ENCODE results near the gene PPFIBP1. TPM values are rescaled to one million over a fixed set of nuclear protein-coding genes. Genes with fewer than 3 reads are reported as not detected.

The PPFIBP1 gene
- total and polyA plus RNA-seq, 8 donors: 6.6 to 254 (median 50.0) TPM

GRCh38 chr12:27548301-27549199, 24.5 kb downstream of the PPFIBP1 start:
- intact Hi-C loops (cut with DNase I; ENCODE audit: low total_unique reads): no loop called here
- no peaks in the 10 kb centered on the region for H3K9me3 ChIP-seq
- no peaks in the 10 kb centered on the region for H3K36me3 ChIP-seq
- H3K4me3 ChIP-seq: no peak overlapping the region
- H3K4me1 ChIP-seq: peaks cover 12 to 69% (median 34%) of the 10 kb centered on the region in 4 donors
- DNase-seq: no peak
- peak overlapping the region in 4 of 5 donors; percentile 17 to 71 (median 52) for H3K27ac ChIP-seq
- H3K27me3 ChIP-seq: no peaks in the 10 kb centered on the region
- WGBS, 5 donors: 79 to 88% (median 82%) methylated on average over 8 of the region's 8 CpGs
- TF ChIP-seq EP300 (IDR thresholded peaks at IDR 0.05): no peak
- no peak for TF ChIP-seq POLR2A (IDR thresholded peaks at IDR 0.05)
- no peak for TF ChIP-seq POLR2AphosphoS5 (IDR thresholded peaks at IDR 0.05)

GRCh38 chr12:27549236-27549800, 25.3 kb downstream of the PPFIBP1 start:
- peaks cover 12 to 77% (median 36%) of the 10 kb centered on the region in 4 donors for H3K4me1 ChIP-seq

GRCh38 chr12:27549801-27550652, 26.0 kb downstream of the PPFIBP1 start:
- Histone ChIP-seq H3K4me1 (peaks cover 12 to 83% (median 40%) of the 10 kb centered on the region in 4 donors), H3K4me3 (peak overlapping the region in 1 of 4 donors; percentile 29), H3K27ac (peak overlapping the region; percentile 63 to 74 (median 71)), H3K9me3 (no peaks in the 10 kb centered on the region), H3K36me3 (no peaks in the 10 kb centered on the region), H3K27me3 (no peaks in the 10 kb centered on the region)
- TF ChIP-seq POLR2AphosphoS5 (IDR thresholded peaks at IDR 0.05): peak; percentile 32 to 84 (median 71)
- no peak for TF ChIP-seq CTCF (IDR thresholded peaks at IDR 0.05)
- TF ChIP-seq POLR2A (IDR thresholded peaks at IDR 0.05): no peak
- no peak for TF ChIP-seq EP300 (IDR thresholded peaks at IDR 0.05)
- intact Hi-C loops (cut with DNase I; ENCODE audit: low total_unique reads): no loop called here
- DNase-seq: peak; percentile 81 to 91
- 14 to 24% (median 17%) methylated on average over 11 to 12 of the region's 12 CpGs for WGBS, 5 donors

More at GRCh38 chr12:27549236-27549800, 25.3 kb downstream of the PPFIBP1 start:
- 29 to 34% (median 31%) methylated on average over 8 of the region's 8 CpGs for WGBS, 5 donors
- no peak for DNase-seq
- intact Hi-C loops (cut with DNase I; ENCODE audit: low total_unique reads): no loop called here
- H3K27ac ChIP-seq: peak overlapping the region; percentile 63 to 74 (median 71)
- TF ChIP-seq POLR2A (IDR thresholded peaks at IDR 0.05) (no peak), POLR2AphosphoS5 (IDR thresholded peaks at IDR 0.05) (no peak), CTCF (IDR thresholded peaks at IDR 0.05) (no peak), EP300 (IDR thresholded peaks at IDR 0.05) (no peak)
- H3K9me3 ChIP-seq: no peaks in the 10 kb centered on the region
- no peaks in the 10 kb centered on the region for H3K27me3 ChIP-seq
- no peak overlapping the region for H3K4me3 ChIP-seq
- H3K36me3 ChIP-seq: no peaks in the 10 kb centered on the region

GRCh38 chr12:27550653-27550975, 26.6 kb downstream of the PPFIBP1 start:
- H3K4me1 ChIP-seq: peaks cover 13 to 83% (median 38%) of the 10 kb centered on the region in 4 donors
- H3K27ac ChIP-seq: peak overlapping the region in 3 of 5 donors; percentile 63 to 74 (median 71)
- H3K36me3 ChIP-seq: no peaks in the 10 kb centered on the region
- H3K4me3 ChIP-seq: no peak overlapping the region
- no peaks in the 10 kb centered on the region for H3K9me3 ChIP-seq
- DNase-seq: no peak
- intact Hi-C loops (cut with DNase I; ENCODE audit: low total_unique reads): no loop called here
- TF ChIP-seq CTCF (IDR thresholded peaks at IDR 0.05): no peak
- no peak for TF ChIP-seq POLR2A (IDR thresholded peaks at IDR 0.05)
- TF ChIP-seq POLR2AphosphoS5 (IDR thresholded peaks at IDR 0.05): no peak
- TF ChIP-seq EP300 (IDR thresholded peaks at IDR 0.05): no peak
- 41 to 59% (median 44%) methylated on average over 4 of the region's 4 CpGs for WGBS, 5 donors
- no peaks in the 10 kb centered on the region for H3K27me3 ChIP-seq

Data from stomach (tissue), 9 donors.